Neural cell (in vitro differentiated cells): ENCODE data around the gene GPSM1. TPM values are rescaled to one million over a fixed set of nuclear protein-coding genes. Genes with fewer than 3 reads are reported as not detected.

ENCODE experiments used
- H2AFZ ChIP-seq: fragments of 200-600, 300-800 bp; sonication (generic), shearing (Covaris generic); 2 replicates; pipeline ENCODE4 v1.6.0; 2014; ENCODE audit warnings: low read depth, mild to moderate bottlenecking, antibody characterized with exemption, low read length, moderate library complexity
- H3F3A ChIP-seq: fragments of 200-600 bp; shearing (Covaris generic); 2 replicates; pipeline ENCODE4 v1.6.1; 2016; ENCODE audit warnings: mild to moderate bottlenecking, moderate library complexity, mixed read lengths, antibody characterized with exemption, low read length; ENCODE audit not compliant: insufficient read depth, poor library complexity, severe bottlenecking
- H3K27ac ChIP-seq: fragments of 200-600, 300-800 bp; sonication (generic), shearing (Covaris generic); 2 replicates; pipeline ENCODE4 v1.5.1; 2014; ENCODE audit warnings: mild to moderate bottlenecking, low read length, moderate library complexity
- H3K27me3 ChIP-seq: fragments of 300-800, 200-600 bp; sonication (generic), shearing (Covaris generic); 2 replicates; pipeline ENCODE4 v1.6.0; 2014; ENCODE audit warnings: mild to moderate bottlenecking, low read depth, low read length, moderate library complexity; ENCODE audit not compliant: insufficient read depth
- H3K36me3 ChIP-seq: fragments of 300-800, 200-600 bp; sonication (generic), shearing (Covaris generic); 2 replicates; pipeline ENCODE4 v1.5.1; 2014; ENCODE audit warnings: mild to moderate bottlenecking, antibody characterized with exemption, low read length, moderate library complexity; ENCODE audit not compliant: insufficient read depth
- H3K4me2 ChIP-seq: fragments of 300-800, 200-600 bp; sonication (generic), shearing (Covaris generic); 2 replicates; pipeline ENCODE4 v1.6.0; 2014; ENCODE audit warnings: mild to moderate bottlenecking, low read length
- H3K4me3 ChIP-seq: fragments of 300-800, 200-600 bp; sonication (generic), shearing (Covaris generic); 2 replicates; pipeline ENCODE4 v1.5.1; 2014; ENCODE audit warnings: mild to moderate bottlenecking, low read length, moderate library complexity
- H3K79me2 ChIP-seq: fragments of 200-600 bp; shearing (Covaris generic); replicated peaks from 2 replicates; pipeline ENCODE4 v1.6.0; 2014; ENCODE audit warnings: mild to moderate bottlenecking, low read length, moderate library complexity; ENCODE audit not compliant: insufficient read depth
- H3K9ac ChIP-seq: fragments of 300-800, 200-600 bp; sonication (generic), shearing (Covaris generic); 2 replicates; pipeline ENCODE4 v1.6.1; 2016; ENCODE audit warnings: mild to moderate bottlenecking, low read length, mixed read lengths
- H3K9me2 ChIP-seq: fragments of 200-600 bp; shearing (Covaris generic); 2 replicates; pipeline ENCODE4 v1.6.1; 2016; ENCODE audit warnings: mild to moderate bottlenecking, low read length, mixed read lengths; ENCODE audit not compliant: insufficient read depth
- H3K9me3 ChIP-seq: fragments of 200-600, 300-800 bp; sonication (generic), shearing (Covaris generic); 2 replicates; pipeline ENCODE4 v1.6.1; 2016; ENCODE audit warnings: mild to moderate bottlenecking, mixed run types, low read length, moderate library complexity, mixed read lengths
- H4K20me1 ChIP-seq: fragments of 200-600 bp; shearing (Covaris generic); 2 replicates; pipeline ENCODE4 v1.6.1; 2016; ENCODE audit warnings: mild to moderate bottlenecking, mixed run types; ENCODE audit not compliant: insufficient read depth
- CTCF ChIP-seq: fragments of 450-650 bp; IDR thresholded peaks from 2 replicates; pipeline ENCODE4 v1.5.1; 2014; ENCODE audit warnings: antibody characterized with exemption, mild to moderate bottlenecking, moderate library complexity; ENCODE audit not compliant: poor library complexity, severe bottlenecking
- EP300 ChIP-seq: fragments of 450-650 bp; conservative IDR thresholded peaks from 2 replicates; pipeline ENCODE4 v1.6.1; 2014; ENCODE audit warnings: antibody characterized with exemption, mild to moderate bottlenecking, moderate library complexity; ENCODE audit not compliant: poor library complexity, severe bottlenecking
- EZH2 ChIP-seq: fragments of 200-600, 300-800 bp; shearing (Covaris generic), sonication (generic); IDR thresholded peaks from 2 replicates; pipeline ENCODE4 v1.6.1; 2014; ENCODE audit warnings: antibody characterized with exemption, low read length, borderline replicate concordance, mild to moderate bottlenecking; ENCODE audit not compliant: insufficient read depth, poor library complexity, severe bottlenecking
- MXI1 ChIP-seq: fragments of 450-650 bp; conservative IDR thresholded peaks from 2 replicates; pipeline ENCODE4 v1.6.1; 2014; ENCODE audit warnings: antibody characterized with exemption, mild to moderate bottlenecking; ENCODE audit not compliant: poor library complexity, severe bottlenecking
- POLR2AphosphoS5 ChIP-seq: IDR thresholded peaks from 2 replicates; pipeline ENCODE4 v1.6.1; 2012
- RAD21 ChIP-seq: fragments of 450-650 bp; conservative IDR thresholded peaks from 2 replicates; pipeline ENCODE4 v1.6.1; 2014; ENCODE audit warnings: antibody characterized with exemption, mild to moderate bottlenecking, moderate library complexity
- REST ChIP-seq: IDR thresholded peaks from 2 replicates; pipeline ENCODE4 v1.6.1; 2012; ENCODE audit warnings: borderline replicate concordance
- SMC3 ChIP-seq: fragments of 450-650 bp; conservative IDR thresholded peaks from 2 replicates; pipeline ENCODE4 v1.6.1; 2014; ENCODE audit warnings: antibody characterized with exemption, mild to moderate bottlenecking, moderate library complexity; ENCODE audit not compliant: poor library complexity
- TAF1 ChIP-seq: IDR thresholded peaks from 2 replicates; pipeline ENCODE4 v1.6.1; 2012; ENCODE audit warnings: low read depth
- polyA plus RNA-seq: library from polyadenylated mRNA; depleted of rRNA; stranded (reverse); fragments of >200 nt; gene quantifications from 2 replicates; pipeline ENCODE4 v1.2.3, GENCODE V29; 2014

The GPSM1 gene
- polyA plus RNA-seq, 1 donor from 2014 or later: 117 TPM

GRCh38 chr9:136284311-136284710 is 43.0 kb upstream of the GPSM1 start:
- H2AFZ ChIP-seq: no peak overlapping the region
- TF ChIP-seq EZH2 (no peak), EP300 (no peak), RAD21 (no peak), REST (no peak), POLR2AphosphoS5 (no peak), SMC3 (no peak), TAF1 (no peak), MXI1 (no peak), CTCF (no peak)
- no peak overlapping the region for H3K27ac ChIP-seq
- no peak overlapping the region for H3K4me3 ChIP-seq
- H3K9me3 ChIP-seq: no peaks in the 10 kb centered on the region
- H3K9me2 ChIP-seq: no peaks in the 10 kb centered on the region
- no peaks in the 10 kb centered on the region for H4K20me1 ChIP-seq
- H3F3A ChIP-seq: no peaks in the 10 kb centered on the region
- H3K9ac ChIP-seq: no peak overlapping the region
- no peak overlapping the region for H3K4me2 ChIP-seq
- H3K27me3 ChIP-seq: no peaks in the 10 kb centered on the region
- no peaks in the 10 kb centered on the region for H3K79me2 ChIP-seq
- no peaks in the 10 kb centered on the region for H3K36me3 ChIP-seq

GRCh38 chr9:136284951-136285350 is 42.4 kb upstream of the GPSM1 start:
- H3K9me3 ChIP-seq: no peaks in the 10 kb centered on the region
- no peaks in the 10 kb centered on the region for H3K36me3 ChIP-seq
- H3K4me3 ChIP-seq: no peak overlapping the region
- TF ChIP-seq POLR2AphosphoS5: no peak
- TF ChIP-seq EZH2: no peak
- TF ChIP-seq MXI1: no peak
- no peak for TF ChIP-seq RAD21
- TF ChIP-seq EP300: no peak
- no peak for TF ChIP-seq TAF1
- no peak for TF ChIP-seq SMC3
- TF ChIP-seq CTCF: no peak
- no peak for TF ChIP-seq REST
- no peaks in the 10 kb centered on the region for H3K9me2 ChIP-seq
- H3K9ac ChIP-seq: no peak overlapping the region
- no peak overlapping the region for H3K4me2 ChIP-seq
- no peaks in the 10 kb centered on the region for H3K27me3 ChIP-seq
- H4K20me1 ChIP-seq: no peaks in the 10 kb centered on the region
- no peaks in the 10 kb centered on the region for H3F3A ChIP-seq
- H3K27ac ChIP-seq: no peak overlapping the region
- H3K79me2 ChIP-seq: no peaks in the 10 kb centered on the region
- H2AFZ ChIP-seq: no peak overlapping the region
